Measurements from ENCODE around the gene CCDC188.

DNA sequence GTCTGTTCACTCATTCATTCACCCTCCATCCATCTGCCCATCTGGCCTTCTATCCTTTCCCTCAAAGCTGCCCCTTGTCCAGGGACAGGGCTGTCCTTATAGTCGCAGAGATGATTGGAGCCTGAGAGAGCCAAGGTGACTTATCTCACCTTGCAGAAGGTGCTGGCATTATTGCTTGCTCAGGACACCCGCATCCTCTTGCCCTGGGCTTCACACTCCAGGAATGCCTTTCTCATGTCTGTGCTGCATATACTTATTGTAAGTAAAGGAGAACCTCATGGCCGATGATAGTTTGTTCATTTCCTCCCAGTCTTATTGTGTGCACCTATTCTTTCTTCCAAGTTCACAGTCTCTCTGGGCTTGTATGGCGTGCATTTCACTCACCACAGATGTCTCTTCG is 49.1 kb upstream of the CCDC188 start:
- TF ChIP-seq, protein P1, sequence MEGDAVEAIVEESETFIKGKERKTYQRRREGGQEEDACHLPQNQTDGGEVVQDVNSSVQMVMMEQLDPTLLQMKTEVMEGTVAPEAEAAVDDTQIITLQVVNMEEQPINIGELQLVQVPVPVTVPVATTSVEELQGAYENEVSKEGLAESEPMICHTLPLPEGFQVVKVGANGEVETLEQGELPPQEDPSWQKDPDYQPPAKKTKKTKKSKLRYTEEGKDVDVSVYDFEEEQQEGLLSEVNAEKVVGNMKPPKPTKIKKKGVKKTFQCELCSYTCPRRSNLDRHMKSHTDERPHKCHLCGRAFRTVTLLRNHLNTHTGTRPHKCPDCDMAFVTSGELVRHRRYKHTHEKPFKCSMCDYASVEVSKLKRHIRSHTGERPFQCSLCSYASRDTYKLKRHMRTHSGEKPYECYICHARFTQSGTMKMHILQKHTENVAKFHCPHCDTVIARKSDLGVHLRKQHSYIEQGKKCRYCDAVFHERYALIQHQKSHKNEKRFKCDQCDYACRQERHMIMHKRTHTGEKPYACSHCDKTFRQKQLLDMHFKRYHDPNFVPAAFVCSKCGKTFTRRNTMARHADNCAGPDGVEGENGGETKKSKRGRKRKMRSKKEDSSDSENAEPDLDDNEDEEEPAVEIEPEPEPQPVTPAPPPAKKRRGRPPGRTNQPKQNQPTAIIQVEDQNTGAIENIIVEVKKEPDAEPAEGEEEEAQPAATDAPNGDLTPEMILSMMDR (conservative IDR thresholded peaks at IDR 0.05): no peak
- TF ChIP-seq EZH2 (IDR thresholded peaks at IDR 0.05; ENCODE audit: low read depth): no peak
